Prostate gland (tissue), 2 donors: ENCODE results near the gene RAB1A.

Source experiments
- CTCF ChIP-seq, 4 experiments: fragments of 200-600 bp in 2 of 4; fragments of 450-650 bp in 2 of 4; sonication (generic) in 2 of 4; IDR thresholded peaks; 1 replicate in 3 of 4; 2 replicates in 1 of 4; pipeline ENCODE4 v1.5.1; 2016 to 2019; ENCODE audit warnings: antibody characterized with exemption in 4 of 4, mild to moderate bottlenecking in 2 of 4, moderate library complexity in 2 of 4
- POLR2A ChIP-seq: fragments of 450-650 bp; IDR thresholded peaks from one replicate; pipeline ENCODE4 v1.6.1; 2016; ENCODE audit warnings: antibody characterized with exemption, mild to moderate bottlenecking

DNA sequence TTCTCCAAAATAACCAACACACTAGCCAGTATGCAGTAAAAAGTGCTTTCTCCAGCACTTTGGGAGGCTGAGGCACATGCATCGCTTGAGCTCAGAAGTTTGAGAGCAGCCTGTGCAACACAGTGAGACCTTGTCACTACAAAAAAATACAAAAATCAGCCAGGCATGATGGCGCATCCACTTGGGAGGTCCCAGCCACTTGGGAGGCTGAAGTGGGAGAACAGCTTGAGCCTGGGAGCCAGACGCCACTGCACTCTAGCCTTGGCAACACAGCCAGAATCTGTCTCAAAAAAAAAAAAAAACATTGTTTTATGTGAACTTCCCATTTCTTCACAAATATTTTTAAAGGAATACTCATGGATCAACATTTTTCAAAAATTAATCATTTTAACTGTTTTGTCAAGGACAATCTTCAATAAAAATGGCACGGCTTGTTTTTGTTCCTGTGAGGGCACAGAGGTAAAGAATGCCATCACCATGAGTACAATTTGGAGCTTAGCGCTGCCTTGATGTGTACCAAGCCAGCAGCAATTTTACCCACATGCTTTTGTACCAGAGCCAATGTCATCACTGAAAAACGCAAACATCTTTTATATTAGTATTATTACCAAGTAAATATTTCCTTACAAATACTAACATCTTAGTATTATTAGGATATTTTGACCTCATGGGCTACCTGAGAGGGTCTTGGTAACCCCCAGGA is 26.7 kb downstream of the RAB1A start:
- no peak for TF ChIP-seq CTCF (IDR thresholded peaks at IDR 0.05)
- TF ChIP-seq POLR2A: no peak
